ENCODE data around the gene UMAD1. TPM values are rescaled to one million over a fixed set of nuclear protein-coding genes. Genes with fewer than 3 reads are reported as not detected.

The UMAD1 gene
- total and polyA plus RNA-seq, 4 donors: 7.7 to 19.2 (median 12.2) TPM

DNA sequence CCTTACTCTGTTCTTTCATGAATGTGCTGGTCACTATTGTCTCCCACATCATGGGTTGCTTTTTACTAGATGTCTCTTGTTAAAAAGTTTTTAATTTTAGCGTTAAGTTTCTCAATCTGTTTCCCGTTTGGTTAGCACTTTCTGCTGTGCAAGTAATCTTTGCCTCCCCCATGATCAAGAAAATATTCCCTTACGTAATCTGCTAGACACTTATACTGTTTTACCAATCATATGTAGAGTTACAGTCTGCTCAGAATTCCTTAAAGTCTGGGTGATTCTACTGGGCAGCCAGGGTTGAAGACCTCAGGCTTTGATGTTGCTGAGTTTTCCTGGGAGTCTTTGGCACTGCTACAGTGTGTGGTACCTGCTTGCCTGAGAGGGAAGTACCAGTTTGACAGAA lies 116.0 kb downstream of the UMAD1 start:
- Histone ChIP-seq H3K27ac (ENCODE audit: low read depth in 1 of 2, low read length in 1 of 2) (no peak overlapping the region), H3K4me1 (ENCODE audit: control insufficient read depth in 5 of 5, insufficient read depth in 5 of 5, low read length in 5 of 5) (no peaks in the 10 kb centered on the region), H3K36me3 (ENCODE audit: control insufficient read depth in 4 of 4, insufficient read depth in 4 of 4, low read length in 4 of 4) (no peaks in the 10 kb centered on the region), H3K9me3 (ENCODE audit: control insufficient read depth in 4 of 4, insufficient read depth in 3 of 4, low read length in 3 of 4) (no peaks in the 10 kb centered on the region), H3K9ac (ENCODE audit: insufficient read depth in 1 of 2, low read length in 2 of 2) (no peak overlapping the region), H3K27me3 (ENCODE audit: control insufficient read depth in 3 of 3, insufficient read depth in 3 of 3, low read length in 2 of 3) (no peaks in the 10 kb centered on the region), H3K4me3 (no peak overlapping the region)
- WGBS, 2 donors: 69 to 88% methylated on average over 3 of the region's 3 CpGs
- TF ChIP-seq CTCF (IDR thresholded peaks at IDR 0.05; ENCODE audit: control extremely low read depth, extremely low read depth): no peak
- ATAC-seq (ENCODE audit: insufficient read depth, low FRiP score): no peak
- no peak for DNase-seq

DNA sequence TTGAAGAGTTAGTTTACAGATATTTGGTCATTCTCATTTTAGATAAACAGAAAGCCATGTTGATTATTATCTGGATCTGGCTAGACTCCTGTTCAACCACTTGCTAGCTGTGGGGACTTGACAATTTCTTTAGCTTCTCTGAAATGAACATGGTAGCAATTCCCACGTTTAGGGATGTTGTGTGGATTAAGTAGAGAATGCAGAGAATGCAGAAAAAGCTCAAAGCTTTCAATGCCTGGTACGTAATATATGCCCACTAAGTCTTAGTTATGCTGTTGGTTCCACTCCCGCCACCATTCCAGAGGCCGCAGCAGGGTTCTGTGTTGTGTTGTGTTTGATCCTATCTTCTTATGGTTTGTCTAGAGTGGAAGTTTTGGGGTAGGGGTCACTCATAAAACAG lies 117.0 kb downstream of the UMAD1 start:
- TF ChIP-seq CTCF (IDR thresholded peaks at IDR 0.05; ENCODE audit: control extremely low read depth, extremely low read depth): no peak
- 75 to 92% methylated on average over 4 of the region's 4 CpGs for WGBS, 2 donors
- H3K4me1 ChIP-seq (ENCODE audit: control insufficient read depth in 5 of 5, insufficient read depth in 5 of 5, low read length in 5 of 5): no peaks in the 10 kb centered on the region
- no peaks in the 10 kb centered on the region for H3K9me3 ChIP-seq (ENCODE audit: control insufficient read depth in 4 of 4, insufficient read depth in 3 of 4, low read length in 3 of 4)
- ATAC-seq (ENCODE audit: insufficient read depth, low FRiP score) (no peak), DNase-seq (no peak)
- H3K4me3 ChIP-seq: no peak overlapping the region
- no peaks in the 10 kb centered on the region for H3K36me3 ChIP-seq (ENCODE audit: control insufficient read depth in 4 of 4, insufficient read depth in 4 of 4, low read length in 4 of 4)
- no peak overlapping the region for H3K27ac ChIP-seq (ENCODE audit: low read depth in 1 of 2, low read length in 1 of 2)
- H3K9ac ChIP-seq (ENCODE audit: insufficient read depth in 1 of 2, low read length in 2 of 2): no peak overlapping the region
- no peaks in the 10 kb centered on the region for H3K27me3 ChIP-seq (ENCODE audit: control insufficient read depth in 3 of 3, insufficient read depth in 3 of 3, low read length in 2 of 3)

DNA sequence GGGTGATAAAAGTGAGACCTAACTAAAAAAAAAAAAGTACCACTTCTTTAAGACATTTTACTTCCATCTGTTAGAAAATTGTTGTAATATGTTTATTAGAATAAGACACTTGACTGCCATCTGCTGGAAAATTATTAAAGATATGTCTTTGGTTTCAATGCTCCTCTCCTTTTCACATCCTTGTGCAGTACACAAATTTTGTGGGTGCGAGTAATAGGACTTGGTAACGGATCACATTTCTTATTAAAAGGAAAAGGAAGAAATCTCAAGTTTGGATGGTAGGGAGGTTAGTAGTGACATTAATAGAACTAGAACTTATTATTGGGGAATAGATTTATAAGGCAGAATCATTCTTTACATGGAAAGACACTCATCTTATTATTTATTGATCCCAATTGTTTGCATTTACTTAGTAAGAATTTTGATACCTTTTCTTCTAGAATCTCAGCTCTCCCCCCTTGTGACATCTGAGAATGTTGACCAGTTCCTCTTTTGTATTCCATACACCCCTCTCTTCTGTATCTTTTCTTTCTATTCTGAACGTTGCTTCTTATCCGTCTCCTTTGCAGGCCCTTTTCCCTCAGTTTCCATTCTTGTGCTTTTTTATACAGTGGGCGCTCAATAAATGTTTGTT lies 120.9 kb downstream of the UMAD1 start:
- no peak overlapping the region for H3K4me3 ChIP-seq
- no peaks in the 10 kb centered on the region for H3K4me1 ChIP-seq (ENCODE audit: control insufficient read depth in 5 of 5, insufficient read depth in 5 of 5, low read length in 5 of 5)
- TF ChIP-seq CTCF (IDR thresholded peaks at IDR 0.05; ENCODE audit: control extremely low read depth, extremely low read depth): no peak
- H3K27me3 ChIP-seq (ENCODE audit: control insufficient read depth in 3 of 3, insufficient read depth in 3 of 3, low read length in 2 of 3): no peaks in the 10 kb centered on the region
- H3K9me3 ChIP-seq (ENCODE audit: control insufficient read depth in 4 of 4, insufficient read depth in 3 of 4, low read length in 3 of 4): no peaks in the 10 kb centered on the region
- H3K27ac ChIP-seq (ENCODE audit: low read depth in 1 of 2, low read length in 1 of 2): no peak overlapping the region
- no peaks in the 10 kb centered on the region for H3K36me3 ChIP-seq (ENCODE audit: control insufficient read depth in 4 of 4, insufficient read depth in 4 of 4, low read length in 4 of 4)
- DNase-seq: peak in 2 of 3 donors; percentile 63 to 72
- WGBS, 2 donors: 34 to 36% methylated on average over 5 of the region's 5 CpGs
- H3K9ac ChIP-seq (ENCODE audit: insufficient read depth in 1 of 2, low read length in 2 of 2): peak overlapping the region in 1 of 2 donors; percentile 16
- no peak for ATAC-seq (ENCODE audit: insufficient read depth, low FRiP score)
